NCI-H510A (cell line): ENCODE data around the gene PSMD13.
"Not testable (repeated sequence)": the region's sequence is repeated elsewhere in the genome, so short reads cannot be mapped to it uniquely, and the experiment has no call there.

Source experiments
- DNase-seq: peaks from one replicate; lab custom pipeline; 2025; lab: John Stamatoyannopoulos, UW

The PSMD13 gene

GRCh38 chr11:236774-237767 lies at the start of gene PSMD13:
TSS of gene PSMD13 (plus strand) at chr11:236976. CDS start at chr11:237050, 74 bp downstream.
- DNase-seq = peak; percentile 25

DNA sequence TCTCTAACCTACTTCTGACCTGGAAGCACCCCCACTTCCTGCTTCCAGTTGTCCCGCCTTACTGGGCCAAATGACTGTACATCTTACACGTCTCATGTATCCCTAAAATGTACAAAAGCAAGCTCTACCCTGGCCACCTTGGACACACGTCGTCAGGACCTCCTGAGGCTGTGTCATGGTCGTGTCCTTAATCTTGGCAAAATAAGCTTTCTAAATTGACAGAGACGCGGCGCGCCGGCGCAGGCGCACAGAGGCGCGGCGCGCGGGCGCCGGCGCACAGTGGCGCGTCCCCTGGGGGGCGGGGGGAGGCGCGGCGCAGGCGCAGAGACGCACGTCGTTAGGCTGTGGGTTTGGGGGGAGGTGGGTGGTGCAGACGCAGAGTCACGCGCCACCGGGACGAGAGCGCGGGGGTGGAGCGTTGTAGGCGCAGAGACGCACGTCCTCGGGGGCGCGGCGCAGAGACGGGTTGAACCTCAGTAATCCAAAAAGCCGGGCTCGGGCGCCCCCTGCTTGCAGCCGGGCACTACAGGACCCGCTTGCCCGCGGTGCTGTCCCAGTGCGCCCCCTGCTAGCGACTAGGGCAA lies 47.5 kb upstream of the PSMD13 start:
- DNase-seq = not testable (repeated sequence)

DNA sequence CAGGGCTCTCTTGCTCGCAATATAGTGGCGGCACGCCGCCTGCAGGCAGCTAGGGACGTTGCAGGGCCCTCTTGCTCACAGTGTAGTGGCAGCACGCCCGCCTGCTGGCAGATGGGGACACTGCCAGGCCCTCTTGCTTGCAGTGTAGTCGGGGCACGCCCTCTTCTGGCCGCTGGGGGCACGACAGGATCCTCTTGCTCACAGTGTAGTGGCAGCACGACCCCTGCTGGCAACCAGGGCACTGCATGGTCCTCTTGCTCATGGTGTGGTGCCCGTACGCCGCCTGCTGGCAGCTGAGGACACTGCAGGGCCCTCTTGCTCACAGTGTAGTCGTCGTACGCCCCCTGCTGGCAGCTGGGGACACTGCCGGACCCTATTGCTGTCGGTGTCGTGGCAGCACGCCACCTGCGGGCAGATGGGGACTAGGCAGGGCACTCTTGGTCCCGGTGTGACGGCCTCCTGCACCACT lies 46.9 kb upstream of the PSMD13 start:
- not testable (repeated sequence) for DNase-seq

DNA sequence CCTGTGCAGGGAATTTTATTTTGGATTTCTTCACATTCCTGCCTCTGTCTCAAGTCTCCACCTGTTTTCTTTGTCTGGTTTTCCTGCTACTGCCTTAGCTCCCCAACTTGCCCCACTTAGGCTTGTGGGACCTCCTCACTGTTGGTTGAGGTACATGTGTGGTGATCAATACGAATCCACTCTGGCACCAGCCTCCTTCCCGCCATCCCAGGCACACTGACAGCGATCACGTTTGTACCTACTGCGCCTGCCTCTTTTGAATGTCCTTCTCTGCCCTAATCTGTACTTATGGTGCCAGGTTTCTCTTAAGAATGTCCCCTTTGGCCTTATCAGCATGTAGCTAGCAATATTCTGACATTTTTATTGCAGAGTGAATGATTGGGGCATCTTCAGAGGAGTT lies 46.2 kb upstream of the PSMD13 start:
- not testable (repeated sequence) for DNase-seq

DNA sequence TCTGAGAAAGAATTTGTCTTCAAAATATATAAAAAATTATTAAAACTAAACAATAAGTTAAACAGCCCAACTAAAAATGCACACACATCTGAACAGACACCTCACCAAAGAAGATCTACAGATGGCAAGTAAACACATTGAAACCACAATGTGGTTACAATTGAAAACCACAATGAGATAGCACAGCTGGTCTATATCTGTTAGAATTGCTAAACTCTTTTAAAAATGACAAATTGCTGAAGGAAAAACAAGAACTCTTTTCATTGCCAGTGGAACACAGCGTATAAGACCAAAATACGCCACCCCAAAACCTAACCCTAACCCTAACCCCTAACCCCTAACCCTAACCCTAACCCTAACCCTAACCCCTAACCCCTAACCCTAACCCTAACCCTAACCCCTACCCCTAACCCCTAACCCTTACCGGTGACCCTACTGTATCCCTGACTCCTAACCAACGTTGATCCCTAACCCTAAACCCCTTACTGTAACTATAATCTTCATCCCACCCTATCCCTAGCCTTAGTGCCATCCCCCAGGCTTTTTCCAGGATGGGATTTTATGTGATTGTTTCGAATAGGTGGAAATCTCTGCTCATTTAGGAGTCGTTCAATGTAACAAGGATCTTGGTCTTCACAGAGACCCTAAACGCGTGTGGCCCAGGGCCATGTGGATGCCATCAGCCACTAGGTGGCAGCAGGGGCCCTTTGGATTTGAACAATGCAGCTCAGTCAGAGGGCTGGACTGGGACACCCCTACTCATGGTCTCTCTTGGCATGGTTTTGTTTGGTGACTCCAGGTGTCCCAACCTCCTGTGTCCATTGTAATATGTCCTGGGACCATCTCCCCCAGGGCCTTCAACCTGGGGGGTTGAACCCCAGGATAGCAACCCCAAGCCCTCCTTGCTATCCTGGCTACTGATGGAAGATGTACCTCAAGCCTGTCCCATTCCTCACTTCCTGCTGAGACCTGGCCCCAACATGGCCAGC lies 45.0 kb upstream of the PSMD13 start:
- DNase-seq = not testable (repeated sequence)

- not testable (repeated sequence) for DNase-seq
Measured at GRCh38 chr11:192674-193128, 44.1 kb upstream of the PSMD13 start, which contains the start of gene SCGB1C1. TSS of gene SCGB1C1 (plus strand) at chr11:193078. CDS start at chr11:193100, 22 bp downstream.

DNA sequence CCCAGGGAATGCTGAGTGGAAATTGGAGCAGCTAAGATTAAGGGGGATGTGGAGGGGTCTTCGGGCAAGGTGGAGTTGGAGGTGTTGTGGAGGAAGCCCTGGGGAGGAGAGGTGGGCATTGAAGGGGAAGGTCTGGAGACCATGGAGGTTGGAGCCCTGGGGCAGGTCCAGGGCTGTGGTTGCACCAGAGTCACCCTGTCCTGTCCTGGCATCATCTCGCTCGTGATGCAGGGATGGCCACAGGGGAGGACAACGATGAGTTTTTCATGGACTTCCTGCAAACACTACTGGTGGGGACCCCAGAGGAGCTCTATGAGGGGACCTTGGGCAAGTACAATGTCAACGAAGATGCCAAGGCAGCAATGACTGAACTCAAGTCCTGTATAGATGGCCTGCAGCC lies 43.3 kb upstream of the PSMD13 start:
- DNase-seq = not testable (repeated sequence)

DNA sequence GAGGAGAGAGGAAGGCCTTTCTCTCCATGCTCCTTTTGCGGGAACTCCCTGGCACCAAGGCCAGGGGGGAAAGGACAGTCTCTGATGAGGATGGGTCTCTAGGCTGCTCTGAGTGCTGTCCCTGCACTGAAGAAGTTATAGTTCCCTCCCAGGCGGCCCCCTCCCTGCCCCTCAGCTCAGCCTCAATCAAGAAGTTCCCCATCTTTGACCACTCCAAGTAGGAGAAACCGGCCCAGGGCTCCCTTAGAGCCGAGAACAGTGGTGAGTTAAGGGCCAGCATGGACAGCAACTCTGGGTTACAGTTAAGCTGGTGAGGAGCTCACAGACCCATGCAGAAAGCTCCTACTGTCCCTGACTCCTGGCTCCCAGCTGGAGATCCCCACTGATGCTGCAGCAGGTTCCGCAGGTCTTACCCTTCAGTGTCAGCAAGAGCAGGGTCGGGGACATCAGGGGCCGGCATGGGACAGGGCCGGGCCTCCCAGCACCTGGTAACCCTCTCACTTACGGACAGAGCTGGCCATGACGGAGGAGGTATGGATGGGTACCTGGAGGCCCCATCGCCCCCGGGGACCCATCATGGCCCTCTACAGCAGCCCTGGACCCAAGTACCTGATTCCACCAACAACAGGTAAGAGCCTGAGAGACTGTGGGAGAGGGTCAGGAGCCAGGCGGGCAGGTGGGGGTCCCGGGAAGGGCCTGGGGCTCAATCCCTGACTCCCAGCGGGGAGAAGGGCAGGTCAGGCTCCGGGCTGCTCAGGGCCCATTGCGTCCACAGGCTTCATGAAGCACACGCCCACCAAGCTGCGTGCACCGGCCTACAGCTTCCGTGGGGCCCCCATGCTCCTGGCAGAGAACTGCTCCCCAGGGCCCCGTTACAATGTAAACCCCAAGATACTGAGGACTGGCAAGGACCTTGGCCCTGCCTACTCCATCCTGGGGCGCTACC lies 39.7 kb upstream of the PSMD13 start:
- DNase-seq = no peak

DNA sequence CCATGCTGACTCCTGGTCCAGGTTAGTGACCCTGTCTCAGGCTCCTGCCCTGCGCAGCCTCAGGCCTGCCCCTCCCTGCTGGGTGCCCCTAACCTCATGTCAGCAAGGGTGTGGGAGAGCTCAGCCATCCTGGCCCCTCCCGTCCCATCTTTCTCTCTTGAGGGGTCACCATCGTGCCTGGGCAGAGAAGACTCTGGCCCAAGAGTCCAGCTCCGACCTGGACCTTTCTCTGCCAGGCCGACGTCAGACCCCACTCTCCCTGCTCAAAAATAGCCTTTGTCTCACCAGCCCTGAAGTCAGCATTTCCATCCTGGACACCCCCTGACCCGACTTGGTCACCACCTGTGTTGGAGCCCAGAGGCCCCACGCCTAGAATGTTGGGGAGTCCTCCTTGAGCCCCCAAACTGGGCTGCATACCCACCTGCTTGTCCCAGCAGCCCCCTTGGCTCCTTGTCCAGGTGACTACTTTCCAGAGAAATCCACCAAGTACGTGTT lies 39.0 kb upstream of the PSMD13 start:
- no peak for DNase-seq

- DNase-seq = no peak
Measured at GRCh38 chr11:198236-198806, 38.5 kb upstream of the PSMD13 start.

DNA sequence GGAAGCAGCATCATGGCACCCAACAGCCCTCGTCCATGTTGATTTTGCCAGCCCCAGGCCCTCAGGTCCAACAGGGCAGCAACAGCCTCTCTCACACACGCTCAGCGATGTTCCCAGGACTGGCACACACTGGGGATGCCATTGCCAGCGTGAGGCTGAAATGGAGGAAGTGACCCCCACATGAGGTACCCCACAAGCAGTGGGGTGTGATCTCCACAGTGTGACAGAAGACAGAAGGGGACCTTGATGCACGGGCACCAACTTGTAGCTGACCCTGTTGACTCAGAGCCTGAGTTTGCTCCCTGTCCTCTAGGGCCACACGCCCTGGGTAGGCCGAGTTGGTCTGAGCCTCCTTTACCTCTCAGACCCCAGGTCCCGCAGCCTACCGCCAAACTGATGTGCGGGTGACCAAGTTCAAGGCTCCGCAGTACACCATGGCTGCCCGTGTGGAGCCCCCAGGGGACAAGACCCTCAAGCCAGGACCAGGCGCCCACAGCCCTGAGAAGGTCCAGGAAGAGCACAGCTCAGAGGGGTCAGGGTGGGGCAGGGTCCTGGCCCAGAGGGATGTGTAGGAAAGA lies 37.7 kb upstream of the PSMD13 start:
- DNase-seq = no peak

- DNase-seq = no peak
Measured at GRCh38 chr11:199782-200181, 37.0 kb upstream of the PSMD13 start.

DNA sequence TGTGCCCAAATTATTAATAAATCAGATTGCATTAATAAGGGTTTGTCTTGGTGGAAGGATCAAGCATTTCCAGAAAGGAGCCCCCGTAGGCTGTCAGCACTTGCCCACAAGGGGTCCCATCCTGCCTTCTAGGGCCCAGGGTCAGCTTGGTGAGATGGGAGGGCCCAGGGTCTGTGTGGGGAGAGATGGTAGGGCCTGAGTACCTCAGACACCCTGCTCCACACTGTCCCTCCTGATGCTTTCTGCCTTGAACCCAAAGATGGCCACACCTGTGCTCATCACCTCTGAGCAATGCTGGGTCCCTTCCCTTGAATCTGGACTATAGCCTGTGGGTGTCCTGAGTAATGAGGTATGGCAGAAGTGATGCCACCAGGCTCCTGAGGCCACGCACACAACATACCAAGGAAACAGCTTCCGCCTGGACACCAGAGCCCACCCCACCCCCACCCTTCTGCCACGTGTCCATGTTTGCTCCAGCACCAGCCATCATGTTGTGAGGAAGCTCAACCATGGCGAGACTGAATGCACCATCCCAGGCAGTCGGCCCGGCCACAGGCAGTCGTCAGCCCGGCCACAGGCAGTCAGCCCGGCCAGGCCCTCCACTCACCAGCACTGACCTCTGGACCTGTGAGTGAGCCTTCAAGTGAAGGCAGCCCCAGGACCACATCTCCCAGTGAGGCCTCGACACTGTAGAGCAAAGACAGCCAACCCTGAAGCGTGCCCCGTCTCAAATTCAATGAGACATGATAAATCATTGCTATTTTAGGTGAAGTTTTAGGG lies 36.4 kb upstream of the PSMD13 start:
- DNase-seq = no peak

GRCh38 chr11:201966-202365 lies 34.8 kb upstream of the PSMD13 start:
- DNase-seq = no peak

GRCh38 chr11:202490-202889 lies 34.3 kb upstream of the PSMD13 start:
- DNase-seq = no peak

GRCh38 chr11:203056-203944 lies 33.5 kb upstream of the PSMD13 start:
- no peak for DNase-seq

GRCh38 chr11:203945-204586 lies 32.7 kb upstream of the PSMD13 start:
- DNase-seq = no peak
